ENCODE measurements around the gene GOLIM4.

- no peak for TF ChIP-seq CTCF (conservative IDR thresholded peaks at IDR 0.05 in 1 of 2, IDR thresholded peaks at IDR 0.05 in 1 of 2; ENCODE audit: extremely low read depth in 1 of 2, insufficient read depth in 1 of 2, low read depth in 1 of 2, low read length in 2 of 2)
- TF ChIP-seq EZH2 (IDR thresholded peaks at IDR 0.05; ENCODE audit: borderline replicate concordance, low read length): no peak
Observed at GRCh38 chr3:168093229-168093628, 2.5 kb downstream of the GOLIM4 start.
